Liver (tissue), 3 donors: ENCODE measurements around the gene KLHDC7B.

Experiments
- JUND ChIP-seq, 2 donors: IDR thresholded peaks; 2 replicates each; pipeline ENCODE4 v1.6.1; 2016; ENCODE audit warnings: antibody characterized with exemption in 2 of 2
- RAD21 ChIP-seq, 2 donors: IDR thresholded peaks; 2 replicates each; pipeline ENCODE4 v1.6.1; 2016; ENCODE audit warnings: antibody characterized with exemption in 2 of 2, mild to moderate bottlenecking in 2 of 2
- SP1 ChIP-seq: IDR thresholded peaks from 2 replicates; pipeline ENCODE4 v1.6.1; 2018; ENCODE audit warnings: antibody characterized with exemption, mild to moderate bottlenecking
- TF ChIP-seq, protein P1 (sequence below): fragments of 150-350 bp; IDR thresholded peaks from 2 replicates; pipeline ENCODE4 v1.5.1; 2017; ENCODE audit warnings: improper control_type of control experiment, low read depth, low read length; ENCODE audit not compliant: missing input control
- TF ChIP-seq, protein P2 (sequence below): IDR thresholded peaks from 2 replicates; pipeline ENCODE4 v1.6.1; 2016; ENCODE audit warnings: antibody characterized with exemption
- donor health status: healthy.
- donor health status: healthy.

DNA sequence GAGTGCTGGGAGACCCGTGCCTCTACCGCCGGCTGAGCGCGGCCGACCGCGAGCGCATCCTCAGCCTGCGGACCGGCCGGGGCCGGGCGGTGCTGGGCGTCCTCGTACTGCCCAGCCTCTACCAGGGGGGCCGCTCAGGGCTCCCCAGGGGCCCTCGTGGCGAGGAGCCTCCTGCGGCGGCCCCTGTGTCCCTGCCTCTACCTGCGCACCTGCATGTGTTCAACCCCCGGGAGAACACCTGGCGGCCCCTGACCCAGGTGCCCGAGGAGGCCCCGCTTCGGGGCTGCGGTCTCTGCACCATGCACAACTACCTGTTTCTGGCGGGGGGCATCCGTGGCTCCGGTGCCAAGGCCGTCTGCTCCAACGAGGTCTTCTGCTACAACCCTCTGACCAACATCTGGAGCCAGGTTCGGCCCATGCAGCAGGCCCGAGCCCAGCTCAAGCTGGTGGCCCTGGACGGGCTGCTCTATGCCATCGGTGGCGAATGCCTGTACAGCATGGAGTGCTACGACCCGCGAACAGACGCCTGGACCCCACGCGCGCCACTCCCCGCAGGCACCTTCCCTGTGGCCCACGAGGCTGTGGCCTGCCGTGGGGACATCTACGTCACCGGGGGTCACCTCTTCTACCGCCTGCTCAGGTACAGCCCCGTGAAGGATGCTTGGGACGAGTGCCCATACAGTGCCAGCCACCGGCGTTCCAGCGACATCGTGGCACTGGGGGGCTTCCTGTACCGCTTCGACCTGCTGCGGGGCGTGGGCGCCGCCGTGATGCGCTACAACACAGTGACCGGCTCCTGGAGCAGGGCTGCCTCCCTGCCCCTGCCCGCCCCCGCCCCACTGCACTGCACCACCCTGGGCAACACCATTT lies 3.5 kb downstream of the KLHDC7B start:
- TF ChIP-seq, protein P1, sequence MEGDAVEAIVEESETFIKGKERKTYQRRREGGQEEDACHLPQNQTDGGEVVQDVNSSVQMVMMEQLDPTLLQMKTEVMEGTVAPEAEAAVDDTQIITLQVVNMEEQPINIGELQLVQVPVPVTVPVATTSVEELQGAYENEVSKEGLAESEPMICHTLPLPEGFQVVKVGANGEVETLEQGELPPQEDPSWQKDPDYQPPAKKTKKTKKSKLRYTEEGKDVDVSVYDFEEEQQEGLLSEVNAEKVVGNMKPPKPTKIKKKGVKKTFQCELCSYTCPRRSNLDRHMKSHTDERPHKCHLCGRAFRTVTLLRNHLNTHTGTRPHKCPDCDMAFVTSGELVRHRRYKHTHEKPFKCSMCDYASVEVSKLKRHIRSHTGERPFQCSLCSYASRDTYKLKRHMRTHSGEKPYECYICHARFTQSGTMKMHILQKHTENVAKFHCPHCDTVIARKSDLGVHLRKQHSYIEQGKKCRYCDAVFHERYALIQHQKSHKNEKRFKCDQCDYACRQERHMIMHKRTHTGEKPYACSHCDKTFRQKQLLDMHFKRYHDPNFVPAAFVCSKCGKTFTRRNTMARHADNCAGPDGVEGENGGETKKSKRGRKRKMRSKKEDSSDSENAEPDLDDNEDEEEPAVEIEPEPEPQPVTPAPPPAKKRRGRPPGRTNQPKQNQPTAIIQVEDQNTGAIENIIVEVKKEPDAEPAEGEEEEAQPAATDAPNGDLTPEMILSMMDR, result no peak
- TF ChIP-seq, protein P2, sequence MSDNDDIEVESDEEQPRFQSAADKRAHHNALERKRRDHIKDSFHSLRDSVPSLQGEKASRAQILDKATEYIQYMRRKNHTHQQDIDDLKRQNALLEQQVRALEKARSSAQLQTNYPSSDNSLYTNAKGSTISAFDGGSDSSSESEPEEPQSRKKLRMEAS, result no peak
- TF ChIP-seq JUND (IDR thresholded peaks at IDR 0.05), result no peak
- TF ChIP-seq SP1, result no peak
- TF ChIP-seq RAD21 (IDR thresholded peaks at IDR 0.05), result no peak
